ENCODE results near the gene HS6ST1. TPM values are rescaled to one million over a fixed set of nuclear protein-coding genes. Genes with fewer than 3 reads are reported as not detected.

Gene HS6ST1
- total and polyA plus RNA-seq, 2 donors (not counting 1 experiment from before 2014, with no cell fraction given) = 7.8 to 22.7 TPM

DNA sequence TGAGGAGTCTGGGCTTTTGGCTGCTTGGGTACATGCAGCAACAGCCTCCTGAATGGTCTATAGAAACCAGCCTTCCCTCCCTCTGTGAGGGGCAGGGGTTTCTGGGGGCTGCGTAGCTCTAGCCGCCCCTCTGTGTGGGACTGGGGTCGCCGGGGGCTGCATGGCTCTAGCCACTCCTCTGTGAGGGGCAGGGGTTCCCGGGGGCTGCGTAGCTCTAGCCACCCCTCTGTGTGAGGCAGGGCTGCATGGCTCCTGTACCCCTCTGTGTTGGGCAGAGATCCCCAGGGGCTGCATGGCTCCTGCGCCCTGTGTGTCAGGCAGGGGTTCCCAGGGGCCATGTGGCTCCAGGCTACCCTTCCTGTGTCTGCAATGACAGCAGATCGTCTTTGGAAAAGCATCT is 17.6 kb downstream of the HS6ST1 start:
- Histone ChIP-seq H3K4me2 (replicated peaks; ENCODE audit: low read depth, low read length, poor library complexity, severe bottlenecking) (no peak overlapping the region), H3K27me3 (replicated peaks in 1 of 4; ENCODE audit: control extremely low read depth in 1 of 4, control insufficient read depth in 3 of 4, insufficient read depth in 4 of 4, low read length in 3 of 4) (no peaks in the 10 kb centered on the region), H2AFZ (ENCODE audit: insufficient read depth, low read depth, low read length, poor library complexity, severe bottlenecking) (no peak overlapping the region), H3K36me3 (replicated peaks in 1 of 2; ENCODE audit: control extremely low read depth in 1 of 2, control insufficient read depth in 1 of 2, extremely low read depth in 1 of 2, insufficient read depth in 2 of 2, low read length in 1 of 2) (peaks cover 0 to 2% of the 10 kb centered on the region in 2 experiments), H3K4me3 (ENCODE audit: control extremely low read depth in 1 of 5, extremely low read depth in 1 of 5, insufficient read depth in 1 of 5, low read depth in 2 of 5, low read length in 4 of 5) (no peak overlapping the region), H3K9ac (ENCODE audit: low read length) (no peak overlapping the region), H4K20me1 (ENCODE audit: control insufficient read depth, insufficient read depth, low read length, poor library complexity, severe bottlenecking) (peaks cover 92% of the 10 kb centered on the region), H3K4me1 (ENCODE audit: control insufficient read depth in 2 of 2, insufficient read depth in 2 of 2, low read length in 2 of 2) (peaks cover 4 to 12% of the 10 kb centered on the region in 2 donors), H3K9me3 (ENCODE audit: control extremely low read depth in 1 of 3, control insufficient read depth in 2 of 3, insufficient read depth in 1 of 3, low read length in 2 of 3) (peaks cover 0 to 7% (median 0%) of the 10 kb centered on the region in 3 donors), H3K27ac (ENCODE audit: low read length in 2 of 2) (no peak overlapping the region), H3K79me2 (ENCODE audit: control insufficient read depth, insufficient read depth, low read length) (peaks cover 72% of the 10 kb centered on the region)
- POLR2A ChIA-PET = no interaction called here
- peaks cover 4% of the 10 kb centered on the region for H3K9me3 Mint-ChIP-seq (ENCODE audit: insufficient read depth)
- WGBS (ENCODE audit: insufficient coverage) = 89% methylated on average over 7 of the region's 8 CpGs
- no peak for TF ChIP-seq EZH2 (IDR thresholded peaks at IDR 0.05; ENCODE audit: borderline replicate concordance, insufficient read depth, low read depth, low read length, poor library complexity, severe bottlenecking)
- TF ChIP-seq, protein P1, sequence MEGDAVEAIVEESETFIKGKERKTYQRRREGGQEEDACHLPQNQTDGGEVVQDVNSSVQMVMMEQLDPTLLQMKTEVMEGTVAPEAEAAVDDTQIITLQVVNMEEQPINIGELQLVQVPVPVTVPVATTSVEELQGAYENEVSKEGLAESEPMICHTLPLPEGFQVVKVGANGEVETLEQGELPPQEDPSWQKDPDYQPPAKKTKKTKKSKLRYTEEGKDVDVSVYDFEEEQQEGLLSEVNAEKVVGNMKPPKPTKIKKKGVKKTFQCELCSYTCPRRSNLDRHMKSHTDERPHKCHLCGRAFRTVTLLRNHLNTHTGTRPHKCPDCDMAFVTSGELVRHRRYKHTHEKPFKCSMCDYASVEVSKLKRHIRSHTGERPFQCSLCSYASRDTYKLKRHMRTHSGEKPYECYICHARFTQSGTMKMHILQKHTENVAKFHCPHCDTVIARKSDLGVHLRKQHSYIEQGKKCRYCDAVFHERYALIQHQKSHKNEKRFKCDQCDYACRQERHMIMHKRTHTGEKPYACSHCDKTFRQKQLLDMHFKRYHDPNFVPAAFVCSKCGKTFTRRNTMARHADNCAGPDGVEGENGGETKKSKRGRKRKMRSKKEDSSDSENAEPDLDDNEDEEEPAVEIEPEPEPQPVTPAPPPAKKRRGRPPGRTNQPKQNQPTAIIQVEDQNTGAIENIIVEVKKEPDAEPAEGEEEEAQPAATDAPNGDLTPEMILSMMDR (IDR thresholded peaks at IDR 0.05) = no peak
- H3K4me1 Mint-ChIP-seq = peaks cover 32% of the 10 kb centered on the region
- intact Hi-C loops (cut with micrococcal nuclease) = no loop called here
- no peaks in the 10 kb centered on the region for H3K27me3 Mint-ChIP-seq
- no peak overlapping the region for H3K27ac Mint-ChIP-seq
- ATAC-seq (ENCODE audit: low read depth) (no peak), DNase-seq (no peak)
- no peak overlapping the region for H3K4me3 Mint-ChIP-seq
- CTCF ChIA-PET = no interaction called here

DNA sequence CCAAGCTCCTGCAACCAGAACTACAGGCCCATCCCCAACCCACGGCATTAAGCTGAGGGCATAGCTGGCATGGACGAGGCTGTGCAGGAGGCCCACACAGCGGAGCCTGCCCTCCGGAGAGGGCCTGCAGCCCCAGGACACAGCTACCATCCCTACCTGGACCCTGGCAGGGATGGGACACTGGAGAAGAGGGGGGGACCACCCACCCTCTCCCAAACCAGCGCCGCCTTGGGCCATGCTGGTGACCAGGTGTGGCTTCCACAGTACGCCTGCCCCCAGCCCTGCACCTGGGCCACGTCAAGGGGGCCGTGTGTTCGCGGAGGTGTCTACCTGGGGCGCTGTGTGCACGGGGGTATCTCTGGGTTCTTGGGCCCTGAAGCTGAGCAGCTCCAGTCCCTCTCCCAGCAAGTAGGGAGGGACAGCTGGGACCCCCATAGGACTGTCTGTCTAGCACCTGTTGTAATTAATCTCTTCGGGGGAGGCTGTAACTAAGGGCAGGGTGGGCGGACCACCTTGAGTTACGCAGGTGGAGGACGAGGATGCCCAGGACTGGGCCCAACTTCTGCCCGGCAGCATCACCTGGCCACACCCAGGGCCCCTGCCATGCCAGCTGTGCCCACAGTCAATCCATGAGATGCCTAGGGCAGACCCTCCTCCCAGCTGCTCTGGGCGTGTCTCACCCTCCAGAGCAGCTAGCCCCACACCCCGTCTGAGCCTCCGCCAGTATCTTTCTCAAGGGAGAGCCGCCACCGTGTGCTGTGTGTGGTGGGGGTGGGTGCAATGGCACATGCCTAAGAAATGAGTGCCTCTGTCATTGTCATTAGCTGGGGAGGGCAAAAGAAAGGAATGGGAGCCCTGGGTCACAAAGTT is 18.3 kb downstream of the HS6ST1 start:
- 93% methylated on average over 19 of the region's 23 CpGs for WGBS (ENCODE audit: insufficient coverage)
- Histone ChIP-seq H3K27me3 (replicated peaks in 1 of 4; ENCODE audit: control extremely low read depth in 1 of 4, control insufficient read depth in 3 of 4, insufficient read depth in 4 of 4, low read length in 3 of 4) (no peaks in the 10 kb centered on the region), H3K79me2 (ENCODE audit: control insufficient read depth, insufficient read depth, low read length) (peaks cover 69% of the 10 kb centered on the region), H3K9me3 (ENCODE audit: control extremely low read depth in 1 of 3, control insufficient read depth in 2 of 3, insufficient read depth in 1 of 3, low read length in 2 of 3) (peaks cover 0 to 7% (median 0%) of the 10 kb centered on the region in 3 donors), H4K20me1 (ENCODE audit: control insufficient read depth, insufficient read depth, low read length, poor library complexity, severe bottlenecking) (peaks cover 89% of the 10 kb centered on the region), H3K4me1 (ENCODE audit: control insufficient read depth in 2 of 2, insufficient read depth in 2 of 2, low read length in 2 of 2) (peaks cover 0 to 5% of the 10 kb centered on the region in 2 donors), H2AFZ (ENCODE audit: insufficient read depth, low read depth, low read length, poor library complexity, severe bottlenecking) (no peak overlapping the region), H3K36me3 (replicated peaks in 1 of 2; ENCODE audit: control extremely low read depth in 1 of 2, control insufficient read depth in 1 of 2, extremely low read depth in 1 of 2, insufficient read depth in 2 of 2, low read length in 1 of 2) (peaks cover 0 to 5% of the 10 kb centered on the region in 2 experiments), H3K27ac (ENCODE audit: low read length in 2 of 2) (no peak overlapping the region), H3K4me3 (ENCODE audit: control extremely low read depth in 1 of 5, extremely low read depth in 1 of 5, insufficient read depth in 1 of 5, low read depth in 2 of 5, low read length in 4 of 5) (no peak overlapping the region), H3K9ac (ENCODE audit: low read length) (no peak overlapping the region), H3K4me2 (replicated peaks; ENCODE audit: low read depth, low read length, poor library complexity, severe bottlenecking) (no peak overlapping the region)
- intact Hi-C loops (cut with micrococcal nuclease) = no loop called here
- ATAC-seq (ENCODE audit: low read depth) (no peak), DNase-seq (no peak)
- POLR2A ChIA-PET = interaction anchor here (0.6 kb wide), 1 partner anchor 486 kb away, joined by 6 read pairs; no protein-coding TSS in a partner anchor
- Mint-ChIP-seq H3K9me3 (ENCODE audit: insufficient read depth) (peaks cover 4% of the 10 kb centered on the region), H3K27me3 (no peaks in the 10 kb centered on the region), H3K4me3 (no peak overlapping the region), H3K4me1 (peaks cover 31% of the 10 kb centered on the region), H3K27ac (no peak overlapping the region)
- TF ChIP-seq EZH2 (IDR thresholded peaks at IDR 0.05; ENCODE audit: borderline replicate concordance, insufficient read depth, low read depth, low read length, poor library complexity, severe bottlenecking) = no peak
- TF ChIP-seq, protein P1 (IDR thresholded peaks at IDR 0.05) = no peak
- CTCF ChIA-PET = interaction anchor here (0.6 kb wide), 1 partner anchor 309 kb away, joined by 4 read pairs; no protein-coding TSS in a partner anchor

All from B cell (primary cell).